ENCODE results near the gene YJU2.
A peak's percentile ranks its signal among the peaks of the same experiment; 100 is the strongest.

Gene YJU2

DNA sequence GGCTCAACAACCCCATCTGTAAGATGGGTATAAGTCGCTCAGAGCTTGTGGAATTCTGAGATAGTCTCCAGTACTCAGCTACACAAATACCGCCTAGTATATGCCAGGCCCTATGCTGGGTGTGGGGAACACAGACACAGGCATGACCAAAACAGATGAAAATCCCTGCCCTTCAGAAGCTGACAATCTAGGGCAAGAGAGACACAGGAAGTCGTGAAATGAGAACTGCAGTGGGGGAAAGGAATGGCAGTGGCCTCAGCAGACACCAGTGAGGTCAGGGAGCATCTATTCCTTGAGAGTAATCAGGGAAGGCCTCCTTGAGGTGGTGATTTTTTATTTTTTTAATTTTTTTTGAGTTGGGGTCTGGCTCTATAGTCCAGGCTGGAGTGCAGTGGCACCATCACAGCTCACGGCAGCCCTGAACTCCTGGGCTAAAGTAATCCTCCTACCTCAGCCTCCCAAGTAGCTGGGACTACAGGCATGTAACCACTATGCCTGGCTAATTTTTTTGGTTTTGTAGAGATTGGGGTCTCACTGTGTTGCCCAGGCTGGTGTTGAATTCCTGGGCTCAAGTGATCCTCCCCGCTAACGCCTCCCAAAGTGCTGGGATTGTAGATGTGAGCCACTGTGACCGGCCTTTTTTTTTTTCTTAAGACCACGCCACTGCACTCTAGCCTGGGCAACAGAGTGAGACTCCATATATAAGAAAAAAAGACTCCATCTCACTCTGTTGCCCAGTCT is 52.1 kb downstream of the YJU2 start:
- DNase-seq (ENCODE audit: low read depth in 2 of 2): no peak

DNA sequence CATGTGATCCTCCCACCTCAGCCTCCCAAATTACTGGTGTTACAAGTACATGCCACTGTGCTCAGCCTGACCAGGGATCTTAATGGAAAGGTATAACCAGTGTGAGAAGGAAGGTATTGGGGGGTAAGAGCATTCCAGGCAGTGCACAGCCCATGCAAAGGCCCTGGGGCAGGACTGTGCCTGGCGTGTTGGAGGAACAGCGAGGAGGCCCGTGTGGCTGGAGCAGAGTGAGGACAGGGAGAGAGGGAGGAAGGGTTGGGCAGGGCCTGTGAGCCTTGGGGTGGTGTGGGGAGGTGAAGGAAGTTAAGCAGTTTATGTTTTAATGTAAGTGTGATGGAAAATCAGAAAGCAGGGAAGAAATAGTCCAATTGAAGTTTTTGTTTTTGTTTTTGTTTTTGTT is 53.7 kb downstream of the YJU2 start:
- no peak for DNase-seq (ENCODE audit: low read depth in 2 of 2)

- DNase-seq (ENCODE audit: low read depth in 2 of 2): no peak
These were observed 54.8 kb downstream of the YJU2 start for GRCh38 chr19:4301590-4302242.

- no peak for DNase-seq (ENCODE audit: low read depth in 2 of 2)
These were observed 55.4 kb downstream of the YJU2 start, which contains the start of gene TMIGD2 for GRCh38 chr19:4302243-4302640. Gene TMIGD2 (minus strand): TSS chr19:4302389. CDS start chr19:4302385, 4 bp downstream.

GRCh38 chr19:4303819-4304537 is 57.1 kb downstream of the YJU2 start:
- DNase-seq (ENCODE audit: low read depth in 2 of 2): no peak

DNA sequence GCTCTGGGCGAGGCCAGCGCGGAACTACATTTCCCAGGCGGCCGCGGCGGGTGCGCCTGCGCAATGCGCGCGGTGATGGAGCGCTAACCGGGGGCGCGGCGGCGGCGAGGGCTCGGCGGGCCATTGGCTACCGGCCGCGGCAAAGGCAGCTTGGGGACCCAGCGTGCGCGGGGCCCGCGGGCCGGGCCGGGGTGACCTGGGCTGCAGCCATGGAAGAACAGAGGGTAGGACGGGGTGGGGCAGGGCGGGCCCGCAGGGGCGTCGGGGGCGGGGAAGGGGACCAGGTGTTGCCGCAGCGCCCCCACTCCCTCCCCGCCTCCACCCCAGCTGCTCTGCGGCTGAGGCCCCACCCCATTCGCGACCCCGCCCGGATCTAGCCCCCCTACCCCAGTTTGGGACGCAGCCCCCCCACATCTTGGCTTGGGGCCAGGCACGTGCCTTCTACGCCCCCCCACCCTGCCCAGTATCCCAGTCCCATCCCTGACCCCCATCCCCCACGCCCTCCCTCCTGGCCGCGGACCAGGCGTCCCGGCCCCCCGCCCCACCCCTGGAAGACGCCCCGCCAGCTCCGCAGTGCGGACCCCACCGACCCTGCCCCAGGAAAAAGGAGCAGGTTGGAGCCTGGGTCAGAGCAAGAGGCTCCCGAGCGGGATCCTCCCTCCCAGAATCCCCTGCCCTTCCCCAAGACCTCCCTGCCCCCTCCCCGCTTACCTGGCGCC is 57.8 kb downstream of the YJU2 start, which contains the start of gene FSD1:
Gene FSD1, plus strand, starts transcription at position 61 of the 719 bp plus-strand sequence. Its CDS starts 149 bp downstream, at position 210.
- DNase-seq (ENCODE audit: low read depth in 2 of 2): peak in 1 of 2 donors; percentile 52

DNA sequence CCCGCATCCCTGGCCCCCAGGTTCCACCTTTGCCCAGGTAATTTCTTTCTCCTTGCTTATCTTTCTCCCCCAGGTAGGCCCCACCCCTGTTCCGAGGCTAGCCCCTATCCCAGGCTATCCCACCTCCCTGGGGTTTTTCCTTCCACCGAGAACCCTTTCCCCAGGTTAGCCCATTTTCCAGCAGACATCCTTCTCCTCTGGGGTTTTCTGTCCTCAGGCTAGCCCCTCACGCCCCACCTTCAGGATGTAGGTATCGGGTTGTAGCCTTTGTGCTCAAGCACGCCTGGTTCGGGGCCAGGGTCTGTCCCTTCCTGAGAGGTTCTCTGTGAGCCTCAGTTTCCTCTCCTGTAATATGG is 58.4 kb downstream of the YJU2 start:
- no peak for DNase-seq (ENCODE audit: low read depth in 2 of 2)

- DNase-seq (ENCODE audit: low read depth in 2 of 2): no peak
These were observed 58.8 kb downstream of the YJU2 start for GRCh38 chr19:4305659-4306058.

- no peak for DNase-seq (ENCODE audit: low read depth in 2 of 2)
These were observed 63.6 kb downstream of the YJU2 start for GRCh38 chr19:4310247-4311121.

- no peak for DNase-seq (ENCODE audit: low read depth in 2 of 2)
These were observed 67.1 kb downstream of the YJU2 start for GRCh38 chr19:4313847-4314490.

DNA sequence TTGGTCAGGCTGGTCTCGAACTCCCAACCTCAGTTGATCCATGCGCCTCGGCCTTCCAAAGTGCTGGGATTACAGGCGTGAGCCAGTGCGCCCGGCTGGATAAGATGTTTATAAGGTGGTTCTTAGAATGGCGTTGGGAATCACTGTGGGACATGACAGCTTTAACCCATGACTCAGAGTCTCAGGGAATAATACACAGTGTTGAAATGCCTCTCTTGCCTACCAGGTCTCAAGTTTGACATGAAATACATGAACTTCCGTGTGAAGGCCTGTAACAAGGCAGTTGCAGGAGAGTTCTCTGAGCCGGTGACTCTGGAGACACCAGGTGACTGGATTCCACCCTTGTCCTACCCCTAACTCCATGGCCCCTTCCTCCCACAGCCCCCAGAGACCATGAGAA is 70.1 kb downstream of the YJU2 start:
- DNase-seq (ENCODE audit: low read depth in 2 of 2): no peak

DNA sequence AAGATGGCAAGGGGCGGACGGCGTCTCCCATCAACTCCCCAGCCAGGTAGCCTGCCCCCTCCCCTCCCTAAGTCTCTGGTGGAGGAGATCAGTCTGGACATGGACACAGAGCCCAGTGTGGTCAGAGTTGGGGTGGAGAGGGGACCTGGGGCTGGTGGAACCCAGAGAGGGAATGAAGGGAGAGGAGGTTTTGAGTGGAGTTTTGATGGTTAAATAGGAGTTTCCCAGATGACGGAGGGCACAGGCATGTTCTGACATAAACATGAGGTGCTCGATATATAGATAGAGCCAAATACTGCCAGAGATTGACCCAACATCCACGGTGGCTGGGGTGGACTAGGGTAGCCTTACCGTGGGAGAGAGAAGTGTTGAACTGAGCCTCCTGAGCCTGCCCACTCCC is 71.6 kb downstream of the YJU2 start:
- DNase-seq (ENCODE audit: low read depth in 2 of 2): no peak

Data from stimulated activated CD4-positive, alpha-beta T cell treated with anti-CD3 and anti-CD28 coated beads, Interleukin-1b, Interleukin-23, amount 100 ng/mL, for 1 hour (primary cell).